Muscle layer of colon (tissue), 2 donors: Measurements from ENCODE around the gene PPP1R2B.

Source experiments
- H3K27ac ChIP-seq: one replicate; pipeline ENCODE4 v1.7.0; 2013; ENCODE audit warnings: low read depth, mild to moderate bottlenecking, low read length, moderate library complexity
- H3K27me3 ChIP-seq, 2 donors: one replicate each; pipeline ENCODE4 v1.7.0; 2013; ENCODE audit warnings: low read length in 2 of 2, mild to moderate bottlenecking in 2 of 2; ENCODE audit not compliant: insufficient read depth in 2 of 2, control insufficient read depth in 1 of 2
- H3K36me3 ChIP-seq: one replicate; pipeline ENCODE4 v1.7.0; 2013; ENCODE audit warnings: mild to moderate bottlenecking, low read length; ENCODE audit not compliant: insufficient read depth
- H3K4me1 ChIP-seq: one replicate; pipeline ENCODE4 v1.7.0; 2013; ENCODE audit warnings: mild to moderate bottlenecking, low read length; ENCODE audit not compliant: insufficient read depth
- H3K4me3 ChIP-seq, 2 donors: one replicate each; pipeline ENCODE4 v1.7.0; 2013; ENCODE audit warnings: low read length in 2 of 2, low read depth in 1 of 2, mild to moderate bottlenecking in 1 of 2, moderate library complexity in 1 of 2
- H3K9ac ChIP-seq: one replicate; pipeline ENCODE4 v1.7.0; 2013; ENCODE audit warnings: low read length
- H3K9me3 ChIP-seq: one replicate; pipeline ENCODE4 v1.7.0; 2013; ENCODE audit warnings: mild to moderate bottlenecking, low read length
- donor health status: abdominal sarcoma.
- donor health status: Adenocarcinoma of cecum.

PPP1R2B gene

GRCh38 chr5:156879665-156880285 is 29.7 kb downstream of the PPP1R2B start:
- Histone ChIP-seq H3K27ac (no peak overlapping the region), H3K4me1 (no peaks in the 10 kb centered on the region), H3K9me3 (no peaks in the 10 kb centered on the region), H3K4me3 (no peak overlapping the region), H3K27me3 (no peaks in the 10 kb centered on the region), H3K36me3 (no peaks in the 10 kb centered on the region), H3K9ac (no peak overlapping the region)

GRCh38 chr5:156883316-156883875 is 33.3 kb downstream of the PPP1R2B start:
- Histone ChIP-seq H3K36me3 (no peaks in the 10 kb centered on the region), H3K27ac (no peak overlapping the region), H3K9me3 (no peaks in the 10 kb centered on the region), H3K9ac (no peak overlapping the region), H3K4me3 (no peak overlapping the region), H3K4me1 (no peaks in the 10 kb centered on the region), H3K27me3 (no peaks in the 10 kb centered on the region)

- no peak overlapping the region for H3K27ac ChIP-seq
Measured at GRCh38 chr5:156888520-156888919, 38.4 kb downstream of the PPP1R2B start.

GRCh38 chr5:156892223-156892622 is 42.1 kb downstream of the PPP1R2B start:
- Histone ChIP-seq H3K36me3 (no peaks in the 10 kb centered on the region), H3K27ac (no peak overlapping the region), H3K9me3 (no peaks in the 10 kb centered on the region), H3K4me1 (no peaks in the 10 kb centered on the region), H3K4me3 (no peak overlapping the region), H3K27me3 (no peaks in the 10 kb centered on the region), H3K9ac (no peak overlapping the region)

More at GRCh38 chr5:156888520-156888919, 38.4 kb downstream of the PPP1R2B start:
- Histone ChIP-seq H3K27me3 (no peaks in the 10 kb centered on the region), H3K9ac (no peak overlapping the region), H3K4me1 (no peaks in the 10 kb centered on the region), H3K9me3 (no peaks in the 10 kb centered on the region), H3K36me3 (no peaks in the 10 kb centered on the region), H3K4me3 (no peak overlapping the region)

- Histone ChIP-seq H3K4me1 (no peaks in the 10 kb centered on the region), H3K27me3 (no peaks in the 10 kb centered on the region), H3K36me3 (no peaks in the 10 kb centered on the region), H3K9ac (no peak overlapping the region), H3K9me3 (no peaks in the 10 kb centered on the region), H3K27ac (no peak overlapping the region), H3K4me3 (no peak overlapping the region)
Measured at GRCh38 chr5:156892864-156893263, 42.8 kb downstream of the PPP1R2B start.

- Histone ChIP-seq H3K4me1 (no peaks in the 10 kb centered on the region), H3K9me3 (no peaks in the 10 kb centered on the region), H3K4me3 (no peak overlapping the region), H3K36me3 (no peaks in the 10 kb centered on the region), H3K27ac (no peak overlapping the region), H3K9ac (no peak overlapping the region), H3K27me3 (no peaks in the 10 kb centered on the region)
Measured at GRCh38 chr5:156893517-156893916, 43.4 kb downstream of the PPP1R2B start.

- Histone ChIP-seq H3K4me3 (no peak overlapping the region), H3K9ac (no peak overlapping the region)
Measured at GRCh38 chr5:156896546-156896945, 46.5 kb downstream of the PPP1R2B start.

More at GRCh38 chr5:156896546-156896945, 46.5 kb downstream of the PPP1R2B start:
- Histone ChIP-seq H3K27ac (no peak overlapping the region), H3K9me3 (no peaks in the 10 kb centered on the region), H3K4me1 (no peaks in the 10 kb centered on the region), H3K27me3 (no peaks in the 10 kb centered on the region), H3K36me3 (no peaks in the 10 kb centered on the region)
